GM19023 (cell line): ENCODE results near the gene MLST8.

Experiments used
- ATAC-seq: cut with Tn5 transposase; IDR thresholded peaks from one replicate; pipeline ENCODE4 v1.9.1; 2021; ENCODE audit warnings: mild to moderate bottlenecking, moderate library complexity; ENCODE audit not compliant: unreplicated experiment

MLST8 gene

GRCh38 chr16:2208308-2208707 lies 3.1 kb downstream of the MLST8 start:
- ATAC-seq = no peak

DNA sequence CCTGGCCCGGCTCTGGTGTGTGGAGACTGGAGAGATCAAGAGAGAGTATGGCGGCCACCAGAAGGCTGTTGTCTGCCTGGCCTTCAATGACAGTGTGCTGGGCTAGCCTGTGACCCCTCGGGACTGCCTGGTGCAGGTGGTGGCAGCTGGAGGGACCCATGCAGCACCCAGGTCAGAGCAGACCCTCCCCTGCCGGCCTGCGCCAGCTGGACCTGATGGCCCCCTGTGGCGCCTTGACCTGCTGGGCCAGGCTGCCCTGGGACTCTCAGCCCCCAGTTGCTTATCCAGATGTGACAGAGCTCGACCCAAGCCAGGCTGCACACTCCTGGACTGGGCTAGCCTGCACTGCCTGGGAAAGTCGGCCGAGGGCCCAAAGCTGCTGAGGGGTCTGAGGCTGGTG lies 3.5 kb downstream of the MLST8 start:
- no peak for ATAC-seq

- ATAC-seq = no peak
Measured at GRCh38 chr16:2209258-2210008, 4.2 kb downstream of the MLST8 start.

DNA sequence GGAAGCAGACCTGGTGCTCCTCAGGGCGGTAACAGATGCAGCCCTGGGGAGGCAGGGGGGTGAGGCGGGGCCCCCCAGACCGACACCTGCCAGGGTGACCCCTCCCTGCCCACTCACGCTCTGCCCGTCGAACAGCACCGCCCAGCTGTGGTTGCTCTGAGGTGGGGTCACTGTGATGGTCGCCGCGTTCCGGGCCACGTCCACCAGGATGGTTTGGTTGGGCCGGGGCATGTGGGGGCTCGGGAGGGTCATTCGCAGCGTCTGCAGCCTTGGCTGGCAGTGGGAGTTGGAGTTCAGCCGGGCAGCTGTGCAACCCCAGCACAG lies 4.7 kb downstream of the MLST8 start:
- ATAC-seq = no peak

- no peak for ATAC-seq
Measured at GRCh38 chr16:2210386-2211365, 5.4 kb downstream of the MLST8 start, which contains the start of gene BRICD5. BRICD5 (minus strand) TSS chr16:2210863; CDS start chr16:2210833, 30 bp downstream.

DNA sequence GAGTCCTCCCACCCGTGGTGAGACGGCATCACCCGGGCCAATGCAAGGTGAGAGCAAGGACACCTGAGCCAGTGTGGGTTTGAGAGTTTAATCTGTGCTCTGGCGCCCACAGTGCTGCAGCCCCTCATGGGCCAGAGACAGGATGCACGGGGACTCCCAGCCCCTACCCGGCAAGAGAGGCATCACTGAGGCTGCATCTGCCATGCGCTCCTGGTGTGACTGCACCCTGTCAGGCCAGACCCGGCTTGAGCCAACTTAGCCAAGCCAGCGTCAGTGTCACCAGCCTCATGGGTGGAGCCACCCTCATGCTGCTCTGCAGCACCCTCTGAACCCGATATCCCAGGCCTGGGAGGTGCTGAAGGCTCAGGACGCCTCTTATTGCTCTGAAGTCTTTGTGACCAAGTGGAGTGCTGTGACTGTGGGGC lies 6.7 kb downstream of the MLST8 start:
- ATAC-seq = no peak

DNA sequence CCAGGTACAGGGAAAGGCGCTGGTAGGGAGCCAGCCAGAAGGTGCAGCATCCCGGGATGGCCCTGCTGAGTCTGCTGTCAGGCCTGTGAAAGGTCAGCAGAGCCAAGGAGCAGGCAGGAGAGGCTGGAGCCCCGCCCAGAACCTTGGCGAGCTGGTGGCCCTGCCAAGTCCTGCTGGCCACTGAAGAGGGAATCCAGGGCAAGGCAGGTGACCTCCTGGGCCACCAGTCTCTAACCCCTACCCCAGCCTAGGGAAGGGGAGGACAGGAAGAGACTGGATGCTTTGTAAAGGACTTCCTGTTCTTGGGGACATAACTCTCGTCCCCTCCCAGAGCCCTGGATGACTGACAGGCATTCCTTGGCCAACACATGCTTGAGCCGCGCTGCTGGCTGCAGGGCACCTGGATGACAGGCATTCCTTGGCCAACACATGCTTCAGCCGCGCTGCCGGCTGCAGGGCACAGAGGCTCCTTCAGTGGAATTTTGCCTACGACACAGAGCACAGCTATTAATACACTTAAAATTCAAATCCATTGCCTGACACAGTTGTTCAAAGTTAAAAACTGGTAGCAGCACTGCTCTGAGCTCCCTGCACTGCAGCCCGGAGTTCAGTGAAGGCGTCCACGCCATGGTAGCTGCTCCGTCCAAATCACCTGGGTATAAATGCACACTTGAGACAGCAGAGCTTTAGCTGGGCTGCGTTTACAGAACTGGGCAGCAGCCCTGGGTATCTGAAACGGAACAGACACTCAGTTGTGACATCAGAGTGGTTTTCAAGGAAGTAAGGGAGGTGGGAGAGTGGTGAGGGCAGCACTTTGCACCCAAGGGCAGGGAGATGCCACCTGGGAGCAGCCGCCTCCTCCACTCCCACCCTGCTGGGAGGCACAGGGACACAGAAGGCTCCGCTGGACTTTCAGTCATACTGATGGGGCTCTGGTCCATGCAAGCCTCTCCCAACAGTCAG lies 7.4 kb downstream of the MLST8 start:
- ATAC-seq = no peak

GRCh38 chr16:2213817-2214718 lies 8.8 kb downstream of the MLST8 start:
- ATAC-seq = peak; percentile 5

DNA sequence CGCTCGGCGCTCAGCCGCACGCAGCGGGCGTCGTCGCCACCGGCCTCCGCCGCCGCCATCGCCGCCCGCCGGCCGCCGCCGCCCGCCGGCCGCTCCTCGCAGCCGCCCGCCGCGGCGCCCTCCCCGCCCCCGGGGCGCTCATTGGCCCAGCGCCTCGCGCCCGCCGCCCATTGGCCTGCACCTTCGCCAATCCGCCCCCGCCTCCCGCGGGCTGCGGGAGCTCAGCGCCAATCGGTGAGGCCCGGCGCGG lies 9.4 kb downstream of the MLST8 start, which contains the start of gene PGP:
PGP (minus strand) TSS at position 122 of the 250 bp plus-strand sequence; CDS start at position 59, 63 bp downstream.
- peak; percentile 88 for ATAC-seq

- ATAC-seq = no peak
Measured at GRCh38 chr16:2216330-2216729, 11.1 kb downstream of the MLST8 start.

GRCh38 chr16:2223221-2223941 lies 18.1 kb downstream of the MLST8 start, which contains the start of gene E4F1:
E4F1 (plus strand) TSS chr16:2223591; CDS start chr16:2223614, 23 bp downstream.
- ATAC-seq = peak; percentile 95

GRCh38 chr16:2223942-2224486 lies 18.8 kb downstream of the MLST8 start:
- peak; percentile 15 for ATAC-seq

GRCh38 chr16:2226245-2226793 lies 21.1 kb downstream of the MLST8 start:
- no peak for ATAC-seq

- ATAC-seq = no peak
Measured at GRCh38 chr16:2226918-2227317, 21.7 kb downstream of the MLST8 start.

DNA sequence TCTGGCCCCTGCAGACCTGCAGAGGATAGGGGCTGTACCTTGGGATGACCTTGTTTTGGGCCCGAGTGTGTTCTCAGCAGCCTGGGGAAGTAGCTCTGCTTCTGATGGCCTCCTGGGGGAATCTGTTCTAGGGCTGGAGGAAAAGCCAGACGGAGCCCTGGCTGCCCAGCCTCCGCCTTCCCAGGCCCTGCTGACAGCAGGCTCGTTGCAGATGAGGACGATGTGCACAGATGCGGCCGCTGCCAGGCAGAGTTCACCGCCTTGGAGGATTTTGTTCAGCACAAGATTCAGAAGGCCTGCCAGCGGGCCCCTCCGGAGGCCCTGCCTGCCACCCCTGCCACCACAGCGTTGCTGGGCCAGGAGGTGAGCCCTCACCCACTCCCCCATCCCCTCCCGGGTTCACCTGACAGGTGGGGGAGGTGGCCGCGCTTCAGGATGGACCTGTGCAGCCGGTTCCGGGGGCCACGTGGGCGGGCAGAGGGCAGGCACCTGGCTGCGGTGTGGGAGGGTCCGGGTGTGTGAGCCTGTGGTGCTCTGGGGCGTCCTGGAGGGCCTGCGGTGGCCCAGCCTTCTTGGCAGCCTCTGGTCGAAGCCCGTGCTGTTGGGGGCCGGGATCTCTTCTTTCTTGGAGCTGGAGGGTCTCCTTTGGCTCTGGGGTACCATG lies 23.0 kb downstream of the MLST8 start:
- ATAC-seq = no peak

DNA sequence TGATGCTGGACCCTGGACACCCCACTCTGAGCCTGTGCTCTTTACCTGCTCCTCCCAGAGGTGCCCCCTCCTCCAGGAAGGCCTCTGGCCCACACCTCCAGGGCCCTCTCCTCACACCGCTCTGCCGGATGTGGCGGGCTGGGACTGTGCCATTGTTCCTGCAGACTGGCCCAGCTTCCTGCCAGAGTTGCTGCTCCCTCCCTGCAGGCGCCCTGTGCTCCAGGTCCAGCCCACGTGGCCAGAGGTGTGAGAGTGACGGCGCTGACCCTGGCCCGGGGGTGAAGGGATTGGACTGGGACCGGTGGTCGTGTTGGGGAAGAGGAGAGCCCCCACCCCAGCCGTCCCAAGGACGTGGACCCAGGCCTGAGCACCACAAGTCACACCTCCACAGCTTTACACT lies 23.8 kb downstream of the MLST8 start:
- ATAC-seq = no peak

- ATAC-seq = no peak
Measured at GRCh38 chr16:2229632-2230250, 24.5 kb downstream of the MLST8 start.

DNA sequence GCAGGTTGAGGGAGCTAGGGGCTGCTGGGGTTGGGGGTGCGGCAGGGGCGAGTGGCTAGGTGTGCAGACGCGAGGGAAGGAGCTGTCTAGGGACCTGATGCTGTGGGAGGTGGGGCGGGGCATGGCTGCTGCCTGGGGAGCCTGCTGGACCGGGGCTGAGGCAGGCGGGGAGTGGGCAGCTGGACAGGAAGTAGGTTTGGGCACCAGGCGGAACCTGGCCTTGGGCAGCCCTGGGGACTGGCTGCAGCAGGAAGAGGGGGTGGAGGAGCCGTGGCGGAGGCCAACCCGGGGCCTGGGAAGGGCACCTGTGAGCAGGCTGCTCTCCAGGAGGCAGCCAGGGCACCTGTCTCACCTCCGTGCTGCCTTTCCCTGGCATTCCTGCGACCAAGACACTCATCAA lies 25.1 kb downstream of the MLST8 start:
- ATAC-seq = no peak
